Measurements from ENCODE around the gene MORN2.

DNA sequence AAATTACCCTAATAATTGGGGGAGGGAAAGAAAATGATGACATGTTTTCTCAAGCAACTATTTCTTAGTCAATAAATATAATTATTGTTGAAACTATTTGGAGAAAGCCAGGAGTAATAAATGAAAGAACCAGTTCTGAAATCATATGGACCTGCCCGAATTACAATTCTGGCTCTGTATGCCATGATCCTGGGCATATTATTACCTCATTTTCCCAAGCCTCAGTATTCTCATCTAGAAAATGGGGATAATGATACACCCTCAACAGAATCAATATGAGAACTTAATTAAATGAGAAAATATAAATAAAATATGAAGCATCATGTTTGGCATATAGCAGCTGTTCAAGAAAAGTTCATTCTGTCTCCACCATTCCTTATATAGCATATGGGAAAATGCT, 36.8 kb downstream of the MORN2 start:
- TF ChIP-seq POLR2A (IDR thresholded peaks at IDR 0.05) = no peak
- TF ChIP-seq, protein P1, sequence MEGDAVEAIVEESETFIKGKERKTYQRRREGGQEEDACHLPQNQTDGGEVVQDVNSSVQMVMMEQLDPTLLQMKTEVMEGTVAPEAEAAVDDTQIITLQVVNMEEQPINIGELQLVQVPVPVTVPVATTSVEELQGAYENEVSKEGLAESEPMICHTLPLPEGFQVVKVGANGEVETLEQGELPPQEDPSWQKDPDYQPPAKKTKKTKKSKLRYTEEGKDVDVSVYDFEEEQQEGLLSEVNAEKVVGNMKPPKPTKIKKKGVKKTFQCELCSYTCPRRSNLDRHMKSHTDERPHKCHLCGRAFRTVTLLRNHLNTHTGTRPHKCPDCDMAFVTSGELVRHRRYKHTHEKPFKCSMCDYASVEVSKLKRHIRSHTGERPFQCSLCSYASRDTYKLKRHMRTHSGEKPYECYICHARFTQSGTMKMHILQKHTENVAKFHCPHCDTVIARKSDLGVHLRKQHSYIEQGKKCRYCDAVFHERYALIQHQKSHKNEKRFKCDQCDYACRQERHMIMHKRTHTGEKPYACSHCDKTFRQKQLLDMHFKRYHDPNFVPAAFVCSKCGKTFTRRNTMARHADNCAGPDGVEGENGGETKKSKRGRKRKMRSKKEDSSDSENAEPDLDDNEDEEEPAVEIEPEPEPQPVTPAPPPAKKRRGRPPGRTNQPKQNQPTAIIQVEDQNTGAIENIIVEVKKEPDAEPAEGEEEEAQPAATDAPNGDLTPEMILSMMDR (IDR thresholded peaks at IDR 0.05) = no peak

Measured in esophagus squamous epithelium (tissue), 4 donors.